Measurements from ENCODE around the gene SEMA4C.
A peak's percentile ranks its signal among the peaks of the same experiment; 100 is the strongest.

Gene SEMA4C

DNA sequence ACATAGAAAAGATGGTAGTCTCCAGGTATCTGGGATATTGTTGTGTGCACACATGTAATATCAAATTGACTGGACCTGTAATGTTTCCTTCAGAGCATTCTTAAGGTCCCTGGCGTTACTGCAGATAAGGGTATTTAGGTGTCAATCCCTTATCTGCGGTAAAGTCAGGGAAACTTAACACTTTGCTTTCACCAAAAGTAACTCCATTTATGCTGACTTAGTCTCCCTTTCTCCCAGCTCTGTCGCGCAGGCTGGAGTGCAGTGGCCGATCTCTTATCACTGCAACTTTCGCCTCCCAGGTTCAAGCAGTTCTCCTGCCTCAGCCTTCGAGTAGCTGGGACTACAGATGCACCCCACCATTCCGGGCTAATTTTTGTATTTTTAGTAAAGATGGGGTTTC, 52.0 kb downstream of the SEMA4C start:
- no peak for DNase-seq

DNA sequence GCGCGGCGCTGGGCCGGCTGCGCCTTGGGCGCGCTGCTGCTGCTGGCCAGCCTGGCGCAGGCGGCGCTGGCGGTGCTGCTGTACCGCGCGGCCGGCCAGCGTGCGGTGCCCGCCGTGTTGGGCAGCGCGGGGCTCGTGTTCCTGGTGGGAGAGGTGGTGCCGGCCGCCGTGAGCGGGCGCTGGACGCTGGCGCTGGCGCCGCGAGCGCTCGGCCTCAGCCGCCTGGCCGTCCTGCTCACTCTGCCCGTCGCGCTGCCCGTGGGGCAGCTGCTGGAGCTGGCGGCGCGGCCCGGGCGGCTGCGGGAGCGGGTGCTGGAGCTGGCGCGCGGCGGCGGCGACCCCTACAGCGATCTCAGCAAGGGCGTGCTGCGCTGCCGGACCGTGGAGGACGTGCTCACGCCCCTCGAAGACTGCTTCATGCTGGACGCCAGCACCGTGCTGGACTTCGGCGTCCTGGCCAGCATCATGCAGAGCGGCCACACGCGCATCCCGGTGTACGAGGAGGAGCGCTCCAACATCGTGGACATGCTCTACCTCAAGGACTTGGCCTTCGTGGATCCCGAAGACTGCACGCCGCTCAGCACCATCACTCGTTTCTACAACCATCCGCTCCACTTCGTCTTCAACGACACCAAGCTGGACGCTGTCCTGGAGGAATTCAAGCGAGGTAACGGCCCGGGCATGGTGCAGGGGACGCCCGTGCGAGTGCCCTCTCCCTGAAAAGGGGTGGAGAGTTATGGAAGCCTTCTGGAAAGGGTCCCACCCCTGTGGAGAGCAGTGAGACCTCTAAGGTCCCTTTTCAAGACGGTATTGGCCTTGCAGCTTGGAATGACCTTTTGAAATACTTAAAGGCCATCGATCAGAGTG, 52.8 kb downstream of the SEMA4C start:
- no peak for DNase-seq

DNA sequence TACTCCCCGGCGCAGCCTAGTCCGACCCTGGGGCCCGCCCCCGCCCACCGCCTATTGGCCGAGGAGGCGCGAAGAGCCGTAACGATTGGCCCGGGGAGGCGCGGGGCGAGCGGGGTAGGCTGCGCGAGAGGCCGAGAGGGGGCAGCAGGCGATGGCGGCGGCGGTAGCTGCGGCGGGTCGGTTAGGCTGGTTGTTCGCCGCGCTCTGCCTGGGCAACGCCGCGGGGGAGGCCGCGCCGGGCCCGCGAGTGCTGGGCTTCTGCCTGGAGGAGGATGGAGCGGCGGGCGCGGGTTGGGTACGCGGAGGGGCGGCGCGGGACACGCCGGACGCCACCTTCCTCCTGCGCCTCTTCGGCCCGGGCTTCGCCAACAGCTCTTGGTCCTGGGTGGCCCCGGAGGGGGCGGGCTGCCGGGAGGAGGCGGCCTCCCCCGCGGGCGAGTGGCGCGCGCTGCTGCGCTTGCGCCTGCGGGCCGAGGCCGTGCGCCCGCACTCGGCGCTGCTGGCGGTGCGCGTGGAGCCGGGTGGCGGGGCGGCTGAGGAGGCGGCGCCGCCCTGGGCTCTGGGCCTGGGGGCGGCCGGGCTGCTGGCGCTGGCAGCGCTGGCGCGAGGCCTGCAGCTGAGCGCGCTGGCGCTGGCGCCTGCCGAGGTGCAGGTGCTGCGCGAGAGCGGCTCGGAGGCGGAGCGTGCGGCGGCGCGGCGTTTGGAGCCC, 53.6 kb downstream of the SEMA4C start, which contains the start of gene CNNM3:
Gene CNNM3 (plus strand): TSS at position 142 of the 709 bp plus-strand sequence. CDS start 10 bp downstream, at position 152.
- DNase-seq, result peak; percentile 88

DNA sequence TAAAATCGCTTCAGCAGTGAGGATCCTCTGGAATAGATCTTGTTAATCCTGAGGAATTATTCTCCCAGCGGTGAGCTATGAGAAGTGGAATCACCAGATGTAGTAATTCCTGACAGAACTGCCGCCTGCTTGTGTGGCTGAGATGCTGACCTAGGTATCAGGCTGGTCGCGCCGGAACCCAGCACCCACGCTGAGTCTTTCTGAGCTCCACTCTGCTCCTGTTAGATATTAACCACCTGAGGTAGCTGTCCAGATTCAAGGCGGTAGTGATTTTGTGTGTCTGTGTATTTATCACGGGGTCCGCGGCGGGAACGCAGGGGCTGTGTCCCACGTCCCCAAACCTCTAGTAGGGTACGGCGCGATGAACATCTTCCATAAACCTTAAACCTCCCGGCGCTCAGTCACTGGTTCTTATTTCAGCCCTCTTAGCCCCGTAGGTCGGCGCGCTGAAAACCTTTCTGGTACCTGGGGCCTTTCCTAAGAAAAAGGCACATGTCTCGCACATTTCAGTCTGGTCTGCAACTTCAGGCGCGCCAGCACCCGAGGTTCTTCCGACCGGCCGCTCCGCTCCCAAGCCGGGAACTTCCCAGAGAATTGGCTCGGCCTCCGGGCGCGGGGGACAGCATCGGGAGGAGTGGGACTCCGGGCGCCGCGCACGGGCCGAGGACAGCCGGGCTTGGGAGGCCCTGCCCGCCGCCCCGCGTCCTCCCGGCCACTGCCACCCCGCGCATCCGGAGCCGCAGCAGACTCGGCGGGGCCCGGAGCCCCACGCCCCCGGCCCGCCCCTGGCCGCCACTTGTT, 54.4 kb downstream of the SEMA4C start:
- DNase-seq, result no peak

DNA sequence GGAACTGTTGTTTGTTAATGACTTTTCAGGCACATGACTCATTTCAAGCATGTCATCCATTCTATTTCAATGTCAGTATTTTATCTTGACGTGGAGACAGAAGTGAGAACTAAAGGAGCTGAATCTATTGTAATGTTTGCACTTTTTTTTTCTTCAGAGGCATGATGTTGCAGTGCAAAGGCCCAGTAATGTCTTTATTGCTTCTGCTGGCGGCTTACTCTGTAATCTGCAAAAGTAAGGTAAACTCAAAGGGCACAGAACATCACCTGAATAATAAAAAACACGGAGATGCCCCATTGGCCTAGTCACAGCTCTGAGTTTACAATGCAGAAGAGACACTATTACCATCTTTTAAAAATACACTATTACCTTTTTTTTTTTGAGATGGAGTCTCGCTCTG, 56.2 kb downstream of the SEMA4C start:
- no peak for DNase-seq

DNA sequence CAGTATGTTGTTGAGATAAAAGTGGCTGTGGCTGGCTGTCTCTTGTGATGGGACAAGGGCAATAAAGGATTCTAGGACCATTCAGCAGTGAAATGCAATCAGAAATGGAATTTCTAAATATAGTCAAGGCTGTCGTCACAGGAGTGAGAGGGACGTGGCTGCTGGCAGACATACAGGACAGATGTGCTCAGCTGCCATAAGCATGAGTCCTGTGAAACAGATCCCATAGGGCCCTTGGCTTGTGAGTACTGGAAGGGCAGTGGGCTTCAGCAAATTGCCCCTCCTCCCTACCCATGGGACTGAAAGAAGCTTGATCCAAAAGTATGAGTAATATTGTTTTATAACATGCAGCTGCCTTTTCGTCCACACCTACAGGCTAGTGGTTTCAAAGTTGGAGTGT, 58.0 kb downstream of the SEMA4C start:
- no peak for DNase-seq

DNA sequence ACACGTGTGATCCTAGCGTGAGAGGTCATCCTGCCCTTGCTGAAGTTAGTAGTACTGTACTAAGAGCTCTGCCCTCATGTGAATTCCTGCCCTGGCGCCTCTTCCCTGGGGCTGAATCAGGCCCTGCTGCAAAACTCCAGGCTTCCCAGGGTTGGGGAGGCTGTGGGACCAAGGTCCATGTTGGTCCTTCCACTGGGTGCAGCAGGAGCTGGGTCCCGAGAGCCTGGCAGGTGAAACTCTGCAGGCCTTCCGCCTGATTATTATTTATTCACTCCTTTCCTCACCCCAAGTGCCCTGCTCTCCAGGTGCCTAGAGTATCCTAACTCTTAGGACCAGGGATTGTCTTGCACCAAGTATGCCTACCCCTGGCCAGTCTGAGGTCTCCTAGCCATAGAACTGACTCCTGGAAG, 59.1 kb downstream of the SEMA4C start:
- no peak for DNase-seq

DNA sequence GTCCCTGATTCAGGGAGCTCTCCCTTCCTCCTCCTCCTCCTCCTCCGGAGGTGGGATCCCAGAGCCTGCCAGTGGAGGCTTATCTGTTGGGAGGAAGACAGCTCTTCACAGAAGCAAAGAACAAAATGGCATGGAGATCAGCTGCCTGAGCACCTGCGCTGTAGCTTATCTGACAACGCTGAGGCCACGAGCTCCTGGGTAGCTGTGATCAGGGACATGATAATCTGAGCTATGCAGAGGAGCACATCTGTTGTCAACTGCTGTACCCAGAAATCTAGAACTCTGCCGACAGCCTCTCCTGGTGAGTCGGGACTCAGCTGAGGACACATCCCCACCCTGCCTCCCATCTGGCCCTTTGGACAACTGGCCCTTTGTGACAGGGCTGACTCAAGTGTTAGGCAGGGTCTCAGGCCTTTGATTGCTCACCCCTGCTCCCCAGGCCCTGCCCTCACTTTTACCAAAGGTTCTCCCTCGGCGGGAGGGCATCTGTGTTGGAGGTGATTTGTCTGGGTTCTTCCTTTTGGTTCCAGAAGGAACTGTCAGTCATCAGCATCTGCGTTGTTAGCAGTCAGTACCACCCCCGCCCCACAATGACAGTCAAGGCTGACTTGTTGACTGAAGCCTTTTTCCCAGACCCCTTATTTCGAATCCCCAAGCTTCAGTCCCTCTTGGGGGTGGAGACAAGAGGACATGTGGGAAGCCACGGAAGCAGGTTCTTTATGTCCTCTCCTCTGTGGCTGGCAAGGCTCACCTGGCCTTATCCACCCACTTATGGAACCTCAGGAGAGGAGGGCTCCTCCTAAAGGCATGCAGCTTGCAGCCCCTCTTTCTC, 59.7 kb downstream of the SEMA4C start:
- DNase-seq, result no peak

Measured in T1000 (cell line).